Upper lobe of left lung (tissue), 4 donors: ENCODE data around the gene TEKT5.

Experiments used
- POLR2AphosphoS5 ChIP-seq, 2 donors: sonication (generic); formaldehyde crosslinking; IDR thresholded peaks; one replicate each; pipeline ENCODE4 v1.5.1; 2017; ENCODE audit warnings: antibody characterized with exemption in 2 of 2
- TF ChIP-seq, protein P1 (sequence below), 6 experiments: fragments of 450-650 bp in 4 of 6; fragments of 200-600 bp in 2 of 6; sonication (generic) in 2 of 6; IDR thresholded peaks; one replicate each; pipeline ENCODE4 v1.5.1; 2016 to 2019; ENCODE audit warnings: antibody characterized with exemption in 6 of 6

DNA sequence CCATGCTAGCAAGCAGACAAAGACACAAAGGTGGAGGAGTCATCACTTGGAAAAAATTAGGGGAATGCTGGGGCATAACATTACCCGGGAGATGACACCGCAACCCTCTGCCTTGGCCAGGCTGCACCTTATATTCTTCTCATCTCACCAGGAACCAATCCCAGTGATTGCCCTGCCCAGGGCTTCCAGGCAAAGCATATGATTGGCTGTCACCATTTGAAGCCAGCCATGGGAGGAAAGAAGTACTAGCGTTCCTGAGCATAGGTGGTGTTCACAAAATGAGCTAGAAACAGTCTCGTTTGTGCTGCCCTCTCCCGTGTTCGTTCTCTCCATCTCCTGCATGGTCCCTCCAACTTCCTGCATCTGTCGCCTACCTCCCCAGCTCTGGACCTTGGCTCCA, 29.6 kb downstream of the TEKT5 start:
- TF ChIP-seq POLR2AphosphoS5 (IDR thresholded peaks at IDR 0.05), result no peak
- TF ChIP-seq, protein P1, sequence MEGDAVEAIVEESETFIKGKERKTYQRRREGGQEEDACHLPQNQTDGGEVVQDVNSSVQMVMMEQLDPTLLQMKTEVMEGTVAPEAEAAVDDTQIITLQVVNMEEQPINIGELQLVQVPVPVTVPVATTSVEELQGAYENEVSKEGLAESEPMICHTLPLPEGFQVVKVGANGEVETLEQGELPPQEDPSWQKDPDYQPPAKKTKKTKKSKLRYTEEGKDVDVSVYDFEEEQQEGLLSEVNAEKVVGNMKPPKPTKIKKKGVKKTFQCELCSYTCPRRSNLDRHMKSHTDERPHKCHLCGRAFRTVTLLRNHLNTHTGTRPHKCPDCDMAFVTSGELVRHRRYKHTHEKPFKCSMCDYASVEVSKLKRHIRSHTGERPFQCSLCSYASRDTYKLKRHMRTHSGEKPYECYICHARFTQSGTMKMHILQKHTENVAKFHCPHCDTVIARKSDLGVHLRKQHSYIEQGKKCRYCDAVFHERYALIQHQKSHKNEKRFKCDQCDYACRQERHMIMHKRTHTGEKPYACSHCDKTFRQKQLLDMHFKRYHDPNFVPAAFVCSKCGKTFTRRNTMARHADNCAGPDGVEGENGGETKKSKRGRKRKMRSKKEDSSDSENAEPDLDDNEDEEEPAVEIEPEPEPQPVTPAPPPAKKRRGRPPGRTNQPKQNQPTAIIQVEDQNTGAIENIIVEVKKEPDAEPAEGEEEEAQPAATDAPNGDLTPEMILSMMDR (IDR thresholded peaks at IDR 0.05), result no peak
